Fibroblast of pulmonary artery (primary cell): ENCODE measurements around the gene PLOD3.
A peak's percentile ranks its signal among the peaks of the same experiment; 100 is the strongest.

Source experiments
- DNase-seq: peaks from one replicate; pipeline ENCODE4 v3.0.0-alpha.2; 2010; ENCODE audit warnings: low read depth
- H3K4me3 ChIP-seq: replicated peaks from 2 replicates; pipeline ENCODE4 v1.5.1; 2011; ENCODE audit warnings: low read depth, mild to moderate bottlenecking, control low read depth, low read length, moderate library complexity
- CTCF ChIP-seq: IDR thresholded peaks from 2 replicates; pipeline ENCODE4 v1.5.1; 2011; ENCODE audit warnings: mild to moderate bottlenecking, control low read depth, low read length, inconsistent platforms; ENCODE audit errors: missing control alignments

PLOD3 gene

GRCh38 chr7:101166909-101167644 is 50.3 kb downstream of the PLOD3 start:
- no peak overlapping the region for H3K4me3 ChIP-seq
- no peak for DNase-seq

GRCh38 chr7:101166648-101166908 is 50.8 kb downstream of the PLOD3 start:
- no peak for TF ChIP-seq CTCF
- H3K4me3 ChIP-seq: no peak overlapping the region
- no peak for DNase-seq

More at GRCh38 chr7:101166909-101167644, 50.3 kb downstream of the PLOD3 start:
- TF ChIP-seq CTCF: no peak

- no peak for DNase-seq
- no peak for TF ChIP-seq CTCF
- peak overlapping the region; percentile 39 for H3K4me3 ChIP-seq
These were observed 51.3 kb downstream of the PLOD3 start for GRCh38 chr7:101165958-101166647.

- TF ChIP-seq CTCF: no peak
- peak within 1 kb of the TSS; percentile 39 for H3K4me3 ChIP-seq
- peak; percentile 90 for DNase-seq
These were observed 52.1 kb downstream of the PLOD3 start, which contains the start of gene VGF for GRCh38 chr7:101165075-101165957. Gene VGF (minus strand): TSS chr7:101165569. CDS start chr7:101164843, 726 bp downstream.

- peak; percentile 66 for DNase-seq
- TF ChIP-seq CTCF: no peak
- H3K4me3 ChIP-seq: no peak overlapping the region
These were observed 53.1 kb downstream of the PLOD3 start for GRCh38 chr7:101164071-101164840.

GRCh38 chr7:101163279-101164070 is 53.9 kb downstream of the PLOD3 start:
- no peak for DNase-seq
- no peak for TF ChIP-seq CTCF
- H3K4me3 ChIP-seq: peak overlapping the region; percentile 29
